ENCODE measurements around the gene GLP2R. TPM values are rescaled to one million over a fixed set of nuclear protein-coding genes. Genes with fewer than 3 reads are reported as not detected.

The GLP2R gene
- total and polyA plus RNA-seq, 2 experiments from 2014 or later, result not detected

DNA sequence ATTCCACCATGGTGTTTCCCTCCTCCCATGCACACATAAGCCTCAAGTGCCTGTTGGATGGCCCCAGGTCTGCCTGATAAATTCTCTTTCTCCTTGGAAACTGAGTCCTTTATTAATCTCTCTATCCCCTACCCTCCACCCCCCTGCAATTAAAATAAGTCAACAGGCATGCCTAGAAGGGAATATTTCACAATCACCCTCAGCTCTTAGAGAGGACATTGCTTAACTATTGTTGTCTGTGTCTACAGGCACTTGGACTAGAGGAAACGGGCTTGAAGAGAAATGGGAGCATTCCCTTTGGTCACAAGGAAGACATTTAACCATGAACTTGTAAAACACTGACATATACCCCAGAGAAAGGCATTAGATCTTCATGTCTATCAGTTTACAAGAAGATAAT is 39.9 kb downstream of the GLP2R start:
- Mint-ChIP-seq H3K36me3 (ENCODE audit: low read depth) (no peaks in the 10 kb centered on the region; the same call in 2 of the 3 replicates), H3K4me1 (no peaks in the 10 kb centered on the region), H3K4me3 (no peak overlapping the region), H3K27ac (no peak overlapping the region), H3K27me3 (ENCODE audit: insufficient read depth, low read depth, poor library complexity) (no peaks in the 10 kb centered on the region), H3K9me3 (peaks cover 7% of the 10 kb centered on the region; the same call in 2 of the 3 replicates)
- H4K20me1 ChIP-seq (replicated peaks; ENCODE audit: insufficient read depth), result no peaks in the 10 kb centered on the region
- no peak overlapping the region for H3K27ac ChIP-seq (ENCODE audit: low read depth)
- ATAC-seq (no peak), DNase-seq (ENCODE audit: low spot score) (no peak)
- peaks cover 7% of the 10 kb centered on the region; the same call in 1 of the 2 replicates for H3K9me2 ChIP-seq (ENCODE audit: insufficient read depth)
- no peaks in the 10 kb centered on the region for H3F3A ChIP-seq (replicated peaks; ENCODE audit: low read depth)
- TF ChIP-seq, protein P1, sequence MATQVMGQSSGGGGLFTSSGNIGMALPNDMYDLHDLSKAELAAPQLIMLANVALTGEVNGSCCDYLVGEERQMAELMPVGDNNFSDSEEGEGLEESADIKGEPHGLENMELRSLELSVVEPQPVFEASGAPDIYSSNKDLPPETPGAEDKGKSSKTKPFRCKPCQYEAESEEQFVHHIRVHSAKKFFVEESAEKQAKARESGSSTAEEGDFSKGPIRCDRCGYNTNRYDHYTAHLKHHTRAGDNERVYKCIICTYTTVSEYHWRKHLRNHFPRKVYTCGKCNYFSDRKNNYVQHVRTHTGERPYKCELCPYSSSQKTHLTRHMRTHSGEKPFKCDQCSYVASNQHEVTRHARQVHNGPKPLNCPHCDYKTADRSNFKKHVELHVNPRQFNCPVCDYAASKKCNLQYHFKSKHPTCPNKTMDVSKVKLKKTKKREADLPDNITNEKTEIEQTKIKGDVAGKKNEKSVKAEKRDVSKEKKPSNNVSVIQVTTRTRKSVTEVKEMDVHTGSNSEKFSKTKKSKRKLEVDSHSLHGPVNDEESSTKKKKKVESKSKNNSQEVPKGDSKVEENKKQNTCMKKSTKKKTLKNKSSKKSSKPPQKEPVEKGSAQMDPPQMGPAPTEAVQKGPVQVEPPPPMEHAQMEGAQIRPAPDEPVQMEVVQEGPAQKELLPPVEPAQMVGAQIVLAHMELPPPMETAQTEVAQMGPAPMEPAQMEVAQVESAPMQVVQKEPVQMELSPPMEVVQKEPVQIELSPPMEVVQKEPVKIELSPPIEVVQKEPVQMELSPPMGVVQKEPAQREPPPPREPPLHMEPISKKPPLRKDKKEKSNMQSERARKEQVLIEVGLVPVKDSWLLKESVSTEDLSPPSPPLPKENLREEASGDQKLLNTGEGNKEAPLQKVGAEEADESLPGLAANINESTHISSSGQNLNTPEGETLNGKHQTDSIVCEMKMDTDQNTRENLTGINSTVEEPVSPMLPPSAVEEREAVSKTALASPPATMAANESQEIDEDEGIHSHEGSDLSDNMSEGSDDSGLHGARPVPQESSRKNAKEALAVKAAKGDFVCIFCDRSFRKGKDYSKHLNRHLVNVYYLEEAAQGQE (IDR thresholded peaks at IDR 0.05; ENCODE audit: unreplicated experiment), result no peak
- TF ChIP-seq POLR2AphosphoS5 (IDR thresholded peaks at IDR 0.05; ENCODE audit: low read depth) (no peak), STAT1 (IDR thresholded peaks at IDR 0.05; ENCODE audit: unreplicated experiment) (no peak)
- H3K4me3 ChIP-seq, result no peak overlapping the region
- no peaks in the 10 kb centered on the region for H3K79me2 ChIP-seq (replicated peaks; ENCODE audit: insufficient read depth)
- no peaks in the 10 kb centered on the region for H3K4me1 ChIP-seq (ENCODE audit: insufficient read depth)
- no peak overlapping the region for H3K4me2 ChIP-seq
- H3K36me3 ChIP-seq (ENCODE audit: insufficient read depth), result no peaks in the 10 kb centered on the region
- H2AFZ ChIP-seq, result no peak overlapping the region
- H3K27me3 ChIP-seq (ENCODE audit: insufficient read depth), result no peaks in the 10 kb centered on the region

DNA sequence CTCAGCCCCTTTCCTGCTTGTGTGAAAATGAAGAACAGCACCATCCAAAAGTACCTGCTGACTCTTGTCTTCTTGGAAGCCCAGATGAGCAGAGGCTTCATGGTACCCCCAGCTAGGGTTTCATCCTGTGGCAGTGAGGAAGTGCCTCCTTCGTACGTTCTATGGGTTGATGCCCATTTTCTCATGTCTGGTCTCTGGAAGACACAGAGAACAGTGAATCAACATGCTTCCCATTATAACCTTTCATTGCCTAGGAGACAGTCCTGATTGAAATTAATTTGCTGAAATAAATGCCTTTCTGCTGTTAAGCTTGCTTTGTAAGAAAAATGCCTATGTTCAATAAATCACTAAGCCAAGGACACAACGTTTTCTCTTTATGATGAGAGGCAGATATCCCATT is 42.8 kb downstream of the GLP2R start:
- DNase-seq (ENCODE audit: low spot score) (no peak), ATAC-seq (no peak)
- no peaks in the 10 kb centered on the region; the same call in 2 of the 3 replicates for H3K36me3 Mint-ChIP-seq (ENCODE audit: low read depth)
- Histone ChIP-seq H3K4me3 (no peak overlapping the region), H2AFZ (no peak overlapping the region), H3K4me1 (ENCODE audit: insufficient read depth) (no peaks in the 10 kb centered on the region), H3K4me2 (no peak overlapping the region), H3K27ac (ENCODE audit: low read depth) (no peak overlapping the region), H3K27me3 (ENCODE audit: insufficient read depth) (no peaks in the 10 kb centered on the region), H3K79me2 (replicated peaks; ENCODE audit: insufficient read depth) (no peaks in the 10 kb centered on the region), H4K20me1 (replicated peaks; ENCODE audit: insufficient read depth) (no peaks in the 10 kb centered on the region), H3K9me2 (ENCODE audit: insufficient read depth) (peaks cover 7% of the 10 kb centered on the region; the same call in 1 of the 2 replicates), H3F3A (replicated peaks; ENCODE audit: low read depth) (no peaks in the 10 kb centered on the region), H3K36me3 (ENCODE audit: insufficient read depth) (no peaks in the 10 kb centered on the region)
- no peak overlapping the region for H3K27ac Mint-ChIP-seq
- H3K4me1 Mint-ChIP-seq, result no peaks in the 10 kb centered on the region
- peaks cover 7% of the 10 kb centered on the region; the same call in 2 of the 3 replicates for H3K9me3 Mint-ChIP-seq
- H3K27me3 Mint-ChIP-seq (ENCODE audit: insufficient read depth, low read depth, poor library complexity), result no peaks in the 10 kb centered on the region
- no peak overlapping the region for H3K4me3 Mint-ChIP-seq
- TF ChIP-seq CREB1 (CRISPR knock-in tag; IDR thresholded peaks at IDR 0.05; ENCODE audit: low read depth) (no peak), ZNF114 (CRISPR knock-in tag; IDR thresholded peaks at IDR 0.05) (no peak), NANOG (IDR thresholded peaks at IDR 0.05; ENCODE audit: borderline replicate concordance) (no peak), STAT1 (IDR thresholded peaks at IDR 0.05; ENCODE audit: unreplicated experiment) (no peak), JUNB (IDR thresholded peaks at IDR 0.05; ENCODE audit: unreplicated experiment) (no peak), EZH2phosphoT487 (IDR thresholded peaks at IDR 0.05; ENCODE audit: unreplicated experiment) (no peak)
- TF ChIP-seq, protein P1 (IDR thresholded peaks at IDR 0.05; ENCODE audit: unreplicated experiment), result no peak
- TF ChIP-seq, protein P2, sequence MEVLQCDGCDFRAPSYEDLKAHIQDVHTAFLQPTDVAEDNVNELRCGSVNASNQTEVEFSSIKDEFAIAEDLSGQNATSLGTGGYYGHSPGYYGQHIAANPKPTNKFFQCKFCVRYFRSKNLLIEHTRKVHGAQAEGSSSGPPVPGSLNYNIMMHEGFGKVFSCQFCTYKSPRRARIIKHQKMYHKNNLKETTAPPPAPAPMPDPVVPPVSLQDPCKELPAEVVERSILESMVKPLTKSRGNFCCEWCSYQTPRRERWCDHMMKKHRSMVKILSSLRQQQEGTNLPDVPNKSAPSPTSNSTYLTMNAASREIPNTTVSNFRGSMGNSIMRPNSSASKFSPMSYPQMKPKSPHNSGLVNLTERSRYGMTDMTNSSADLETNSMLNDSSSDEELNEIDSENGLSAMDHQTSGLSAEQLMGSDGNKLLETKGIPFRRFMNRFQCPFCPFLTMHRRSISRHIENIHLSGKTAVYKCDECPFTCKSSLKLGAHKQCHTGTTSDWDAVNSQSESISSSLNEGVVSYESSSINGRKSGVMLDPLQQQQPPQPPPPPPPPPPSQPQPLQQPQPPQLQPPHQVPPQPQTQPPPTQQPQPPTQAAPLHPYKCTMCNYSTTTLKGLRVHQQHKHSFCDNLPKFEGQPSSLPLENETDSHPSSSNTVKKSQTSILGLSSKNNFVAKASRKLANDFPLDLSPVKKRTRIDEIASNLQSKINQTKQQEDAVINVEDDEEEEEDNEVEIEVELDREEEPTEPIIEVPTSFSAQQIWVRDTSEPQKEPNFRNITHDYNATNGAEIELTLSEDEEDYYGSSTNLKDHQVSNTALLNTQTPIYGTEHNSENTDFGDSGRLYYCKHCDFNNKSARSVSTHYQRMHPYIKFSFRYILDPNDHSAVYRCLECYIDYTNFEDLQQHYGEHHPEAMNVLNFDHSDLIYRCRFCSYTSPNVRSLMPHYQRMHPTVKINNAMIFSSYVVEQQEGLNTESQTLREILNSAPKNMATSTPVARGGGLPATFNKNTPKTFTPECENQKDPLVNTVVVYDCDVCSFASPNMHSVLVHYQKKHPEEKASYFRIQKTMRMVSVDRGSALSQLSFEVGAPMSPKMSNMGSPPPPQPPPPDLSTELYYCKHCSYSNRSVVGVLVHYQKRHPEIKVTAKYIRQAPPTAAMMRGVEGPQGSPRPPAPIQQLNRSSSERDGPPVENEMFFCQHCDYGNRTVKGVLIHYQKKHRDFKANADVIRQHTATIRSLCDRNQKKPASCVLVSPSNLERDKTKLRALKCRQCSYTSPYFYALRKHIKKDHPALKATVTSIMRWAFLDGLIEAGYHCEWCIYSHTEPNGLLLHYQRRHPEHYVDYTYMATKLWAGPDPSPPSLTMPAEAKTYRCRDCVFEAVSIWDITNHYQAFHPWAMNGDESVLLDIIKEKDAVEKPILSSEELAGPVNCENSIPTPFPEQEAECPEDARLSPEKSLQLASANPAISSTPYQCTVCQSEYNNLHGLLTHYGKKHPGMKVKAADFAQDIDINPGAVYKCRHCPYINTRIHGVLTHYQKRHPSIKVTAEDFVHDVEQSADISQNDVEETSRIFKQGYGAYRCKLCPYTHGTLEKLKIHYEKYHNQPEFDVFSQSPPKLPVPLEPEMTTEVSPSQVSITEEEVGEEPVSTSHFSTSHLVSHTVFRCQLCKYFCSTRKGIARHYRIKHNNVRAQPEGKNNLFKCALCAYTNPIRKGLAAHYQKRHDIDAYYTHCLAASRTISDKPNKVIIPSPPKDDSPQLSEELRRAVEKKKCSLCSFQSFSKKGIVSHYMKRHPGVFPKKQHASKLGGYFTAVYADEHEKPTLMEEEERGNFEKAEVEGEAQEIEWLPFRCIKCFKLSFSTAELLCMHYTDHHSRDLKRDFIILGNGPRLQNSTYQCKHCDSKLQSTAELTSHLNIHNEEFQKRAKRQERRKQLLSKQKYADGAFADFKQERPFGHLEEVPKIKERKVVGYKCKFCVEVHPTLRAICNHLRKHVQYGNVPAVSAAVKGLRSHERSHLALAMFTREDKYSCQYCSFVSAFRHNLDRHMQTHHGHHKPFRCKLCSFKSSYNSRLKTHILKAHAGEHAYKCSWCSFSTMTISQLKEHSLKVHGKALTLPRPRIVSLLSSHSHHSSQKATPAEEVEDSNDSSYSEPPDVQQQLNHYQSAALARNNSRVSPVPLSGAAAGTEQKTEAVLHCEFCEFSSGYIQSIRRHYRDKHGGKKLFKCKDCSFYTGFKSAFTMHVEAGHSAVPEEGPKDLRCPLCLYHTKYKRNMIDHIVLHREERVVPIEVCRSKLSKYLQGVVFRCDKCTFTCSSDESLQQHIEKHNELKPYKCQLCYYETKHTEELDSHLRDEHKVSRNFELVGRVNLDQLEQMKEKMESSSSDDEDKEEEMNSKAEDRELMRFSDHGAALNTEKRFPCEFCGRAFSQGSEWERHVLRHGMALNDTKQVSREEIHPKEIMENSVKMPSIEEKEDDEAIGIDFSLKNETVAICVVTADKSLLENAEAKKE (CRISPR knock-in tag; IDR thresholded peaks at IDR 0.05), result no peak
